OCI-LY1 (cell line): ENCODE results near the gene GALNTL6.

Experiments
- CTCF ChIP-seq: fragments of 200-600 bp; sonication (generic), shearing (Covaris generic); IDR thresholded peaks from 2 replicates; pipeline ENCODE4 v1.5.1; 2017; ENCODE audit warnings: mild to moderate bottlenecking, antibody characterized with exemption, low read length, moderate library complexity, mixed read lengths
- EZH2 ChIP-seq: fragments of 200-600 bp; sonication (generic), shearing (Covaris generic); IDR thresholded peaks from 2 replicates; pipeline ENCODE4 v1.8.0; 2017; ENCODE audit warnings: borderline replicate concordance, mixed run types, mild to moderate bottlenecking, antibody characterized with exemption, low read length, moderate library complexity, mixed read lengths

DNA sequence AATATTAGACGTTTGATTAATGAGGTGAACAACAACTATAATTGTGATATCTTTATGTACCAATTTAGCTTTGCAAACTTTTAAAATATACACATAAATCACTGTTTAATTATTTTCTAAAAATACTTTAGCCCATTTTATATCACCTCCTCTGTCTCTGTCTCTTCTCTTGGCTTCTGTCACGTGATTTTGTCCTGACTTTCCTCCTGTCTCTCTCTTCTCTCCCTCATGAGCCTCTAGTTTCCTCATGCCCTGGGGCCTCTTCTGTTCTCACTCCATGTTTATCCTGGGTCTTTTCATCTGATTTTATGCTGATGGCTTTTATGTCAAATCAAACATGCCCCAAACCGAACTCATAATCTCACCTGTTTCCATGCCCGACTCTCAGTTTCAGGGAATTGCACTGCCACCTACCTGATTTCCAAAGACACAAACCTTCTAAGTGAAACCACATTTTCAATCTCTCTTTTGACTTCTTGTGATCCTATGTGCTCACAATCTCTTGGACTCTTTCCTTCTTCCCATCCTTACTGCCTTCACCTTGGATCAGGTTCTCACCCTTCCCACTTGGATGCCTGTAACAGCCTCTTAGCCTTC, 1052.4 kb downstream of the GALNTL6 start:
- TF ChIP-seq CTCF: no peak
- TF ChIP-seq EZH2: no peak
